GM12874 (cell line): ENCODE results near the gene IFI27.

Source experiments
- TF ChIP-seq, protein P1 (sequence below): IDR thresholded peaks from 2 replicates; pipeline ENCODE4 v1.5.1; 2011; ENCODE audit warnings: low read depth, mild to moderate bottlenecking, control low read depth, low read length, moderate library complexity; ENCODE audit not compliant: insufficient read depth

The IFI27 gene

DNA sequence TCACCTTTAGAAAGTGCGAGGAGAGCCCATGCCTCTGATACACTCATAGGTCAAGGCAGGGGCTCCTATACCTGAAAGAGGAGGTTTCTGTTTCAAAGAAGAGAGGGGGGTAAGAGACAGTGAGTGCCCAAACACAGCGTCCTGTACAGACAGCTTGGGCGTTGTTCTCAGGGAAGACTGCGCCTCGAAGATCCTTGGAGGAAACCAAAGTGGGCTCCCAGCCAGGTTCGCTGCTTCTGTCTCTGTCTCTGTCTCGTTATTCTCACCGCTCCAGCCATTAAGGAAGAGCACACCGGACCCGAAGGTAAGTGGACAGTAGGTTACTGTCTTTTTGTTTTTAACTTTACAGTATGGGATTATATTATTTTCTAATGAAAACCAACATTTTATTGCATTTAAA, 5.8 kb upstream of the IFI27 start:
- TF ChIP-seq, protein P1, sequence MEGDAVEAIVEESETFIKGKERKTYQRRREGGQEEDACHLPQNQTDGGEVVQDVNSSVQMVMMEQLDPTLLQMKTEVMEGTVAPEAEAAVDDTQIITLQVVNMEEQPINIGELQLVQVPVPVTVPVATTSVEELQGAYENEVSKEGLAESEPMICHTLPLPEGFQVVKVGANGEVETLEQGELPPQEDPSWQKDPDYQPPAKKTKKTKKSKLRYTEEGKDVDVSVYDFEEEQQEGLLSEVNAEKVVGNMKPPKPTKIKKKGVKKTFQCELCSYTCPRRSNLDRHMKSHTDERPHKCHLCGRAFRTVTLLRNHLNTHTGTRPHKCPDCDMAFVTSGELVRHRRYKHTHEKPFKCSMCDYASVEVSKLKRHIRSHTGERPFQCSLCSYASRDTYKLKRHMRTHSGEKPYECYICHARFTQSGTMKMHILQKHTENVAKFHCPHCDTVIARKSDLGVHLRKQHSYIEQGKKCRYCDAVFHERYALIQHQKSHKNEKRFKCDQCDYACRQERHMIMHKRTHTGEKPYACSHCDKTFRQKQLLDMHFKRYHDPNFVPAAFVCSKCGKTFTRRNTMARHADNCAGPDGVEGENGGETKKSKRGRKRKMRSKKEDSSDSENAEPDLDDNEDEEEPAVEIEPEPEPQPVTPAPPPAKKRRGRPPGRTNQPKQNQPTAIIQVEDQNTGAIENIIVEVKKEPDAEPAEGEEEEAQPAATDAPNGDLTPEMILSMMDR = no peak

DNA sequence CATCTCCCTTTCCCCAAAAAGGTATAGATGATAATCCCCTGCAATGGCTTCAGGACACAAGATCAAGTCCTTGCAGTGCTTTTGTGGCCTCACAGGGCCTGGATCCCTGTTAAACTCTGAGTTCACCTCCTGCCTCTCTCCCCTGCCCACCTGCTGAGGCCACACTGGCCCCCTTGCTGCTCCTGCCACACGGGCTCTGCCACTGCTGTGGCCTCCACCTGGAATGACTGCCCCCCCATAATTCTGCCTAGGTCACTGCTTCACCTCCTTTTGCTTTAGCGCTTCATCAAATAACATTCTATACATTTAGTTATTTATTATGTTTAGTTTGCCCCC, 653 bp upstream of the IFI27 start:
- TF ChIP-seq, protein P1 = no peak

DNA sequence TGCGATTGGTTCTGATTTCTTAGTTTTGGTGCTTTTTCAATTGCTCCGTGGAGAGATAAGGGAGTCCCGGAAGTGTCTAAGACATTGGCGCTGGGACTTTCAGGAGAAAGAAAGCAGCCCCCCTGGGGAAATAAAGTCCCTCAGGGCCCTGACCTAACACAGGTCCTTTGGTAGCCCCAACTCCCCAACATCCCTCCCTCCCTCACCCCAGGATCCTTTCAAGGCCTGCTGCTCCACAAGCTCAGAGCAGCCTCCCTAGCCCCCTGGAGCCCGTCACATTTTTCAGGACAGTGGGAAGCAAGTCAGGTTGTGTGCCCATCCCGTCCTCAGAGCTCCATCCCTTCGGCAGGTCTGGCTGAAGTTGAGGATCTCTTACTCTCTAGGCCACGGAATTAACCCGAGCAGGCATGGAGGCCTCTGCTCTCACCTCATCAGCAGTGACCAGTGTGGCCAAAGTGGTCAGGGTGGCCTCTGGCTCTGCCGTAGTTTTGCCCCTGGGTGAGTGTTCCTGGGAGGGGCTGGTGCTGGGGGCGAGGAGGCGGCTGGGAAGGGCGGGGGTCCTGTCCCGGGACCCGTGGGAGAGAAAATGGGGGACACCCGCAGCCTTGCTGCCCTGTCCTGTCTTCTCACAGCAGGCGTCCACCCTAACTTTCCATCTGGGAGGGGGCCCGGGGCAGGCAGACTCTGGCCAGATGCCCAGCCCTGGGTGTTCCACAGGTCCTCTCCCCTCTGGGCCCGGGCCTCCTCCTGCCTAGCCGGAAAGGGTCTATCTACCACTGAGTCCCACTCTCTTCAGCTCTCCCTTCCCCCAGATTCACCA, 950 bp downstream of the IFI27 start:
- TF ChIP-seq, protein P1 = no peak

DNA sequence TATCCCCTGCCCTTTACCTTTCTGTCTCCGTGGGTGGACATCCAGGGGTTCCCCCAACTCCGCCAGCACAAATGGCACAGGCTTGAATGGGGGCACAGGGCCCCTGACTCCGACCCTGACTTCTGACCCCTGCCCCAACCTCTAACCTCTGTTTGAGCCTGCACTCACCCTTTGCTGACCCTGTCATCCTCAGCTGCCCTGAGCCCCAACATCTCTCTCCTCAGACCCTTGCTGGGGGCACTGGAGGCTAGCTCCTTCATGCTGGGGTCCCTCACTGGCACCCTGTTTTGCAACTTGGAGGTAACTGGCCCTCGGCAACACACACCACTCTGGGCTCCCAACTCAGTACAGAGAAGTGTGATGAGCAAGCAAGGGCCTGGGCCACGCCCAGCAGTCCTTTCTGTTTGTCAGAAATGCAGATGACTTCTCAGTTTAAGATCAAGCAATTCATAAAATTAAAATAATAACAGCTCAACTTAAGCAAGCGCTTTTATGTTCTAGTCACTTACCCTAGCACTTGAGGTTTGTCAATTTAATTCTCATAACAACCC, 2.1 kb downstream of the IFI27 start:
- TF ChIP-seq, protein P1 = no peak

DNA sequence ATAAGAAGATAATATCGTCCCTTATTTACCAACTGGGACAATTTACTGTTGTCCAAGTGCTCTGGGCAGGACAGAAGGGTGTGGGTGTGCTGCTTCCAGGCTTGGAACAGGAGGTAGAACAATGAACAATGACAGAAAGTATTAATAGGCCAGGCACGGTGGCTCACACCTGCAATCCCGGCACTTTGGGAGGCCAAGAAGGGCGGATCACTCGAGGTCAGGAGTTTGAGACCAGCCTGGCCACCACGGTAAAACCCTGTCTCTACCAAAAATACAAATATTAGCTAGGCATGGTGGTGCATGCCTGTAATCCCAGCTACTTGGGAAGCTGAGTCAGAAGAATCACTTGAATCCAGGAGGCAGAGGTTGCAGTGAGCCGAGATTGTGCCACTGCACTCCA, 2.5 kb downstream of the IFI27 start:
- TF ChIP-seq, protein P1 = no peak

DNA sequence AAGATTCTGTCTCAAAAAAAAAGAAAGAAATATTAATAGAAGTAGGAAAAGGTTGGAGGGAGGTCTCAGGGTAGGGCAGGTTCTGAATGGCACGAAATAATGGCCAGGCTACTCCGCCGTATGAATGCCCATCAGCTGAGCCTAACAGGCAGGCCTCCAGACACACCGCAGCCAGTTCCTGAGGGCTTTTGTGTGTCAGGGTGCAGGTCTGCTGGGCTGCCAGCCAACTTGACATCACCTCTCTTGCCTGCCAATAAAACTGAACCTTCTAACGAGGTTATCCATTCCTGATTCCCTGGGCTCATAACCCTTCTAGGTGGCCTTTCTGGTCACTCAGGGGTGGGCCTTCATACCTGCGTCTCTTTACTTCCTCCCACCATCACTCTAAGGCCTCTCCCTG, 3.0 kb downstream of the IFI27 start:
- TF ChIP-seq, protein P1 = no peak

DNA sequence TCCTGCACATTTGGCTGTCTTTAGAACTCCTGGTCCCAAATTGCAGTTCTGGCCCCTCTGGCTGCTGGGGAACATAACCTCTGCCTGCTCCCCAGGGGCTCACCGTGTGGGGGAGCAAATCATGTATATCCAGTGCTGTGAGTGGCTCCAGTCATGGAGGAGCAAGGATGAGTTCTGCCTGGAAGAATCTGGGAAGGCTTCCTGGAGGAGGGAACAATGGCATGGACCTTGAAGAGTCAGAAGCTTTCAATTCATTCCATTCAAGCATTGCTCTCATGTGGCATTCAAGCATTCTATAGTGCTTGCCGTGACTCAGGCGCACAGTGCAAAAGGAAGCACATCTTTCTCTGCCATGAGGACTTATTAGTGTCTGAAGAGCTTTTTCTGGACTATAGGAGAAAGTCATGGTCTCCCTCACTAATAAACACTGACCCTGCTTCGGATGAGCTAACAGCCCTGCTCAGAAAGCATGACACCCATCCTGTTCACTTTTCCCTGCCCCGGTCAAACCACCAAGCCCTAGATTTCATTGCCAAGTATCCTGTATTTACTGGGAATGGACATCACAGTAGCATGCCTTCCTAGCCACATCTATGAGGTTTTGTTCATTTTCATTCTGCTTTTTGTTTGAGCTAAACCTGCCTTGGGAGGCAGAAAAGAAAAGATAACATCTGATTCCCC, 3.5 kb downstream of the IFI27 start:
- TF ChIP-seq, protein P1 = no peak
